Nephron (organoid): ENCODE results near the gene TTC24.

ENCODE experiments used
- H3K27ac Mint-ChIP-seq, 3 experiments: 2 replicates each; pipeline ENCODE4 v1.8.0; 2020; ENCODE audit warnings: mixed read lengths in 3 of 3, mild to moderate bottlenecking in 2 of 3, moderate library complexity in 1 of 3
- H3K27me3 Mint-ChIP-seq: 2 replicates; pipeline ENCODE4 v1.8.0; 2021; ENCODE audit warnings: low read depth, mild to moderate bottlenecking, moderate library complexity, mixed read lengths
- H3K36me3 Mint-ChIP-seq: 2 replicates; pipeline ENCODE4 v1.8.0; 2020; ENCODE audit warnings: low read depth, mixed read lengths
- H3K4me1 Mint-ChIP-seq: 2 replicates; pipeline ENCODE4 v1.8.0; 2020; ENCODE audit warnings: mixed read lengths
- H3K4me3 Mint-ChIP-seq, 3 experiments: 2 replicates each; pipeline ENCODE4 v1.8.0; 2020; ENCODE audit warnings: mild to moderate bottlenecking in 3 of 3, mixed read lengths in 3 of 3, moderate library complexity in 2 of 3
- H3K9me3 Mint-ChIP-seq: 2 replicates; pipeline ENCODE4 v1.8.0; 2020; ENCODE audit warnings: mixed read lengths
- TF ChIP-seq, protein P1 (sequence below), 3 experiments: fragments of 200-600 bp; sonication (generic); IDR thresholded peaks; one replicate each; pipeline ENCODE4 v1.5.0; 2021; ENCODE audit warnings: antibody characterized with exemption in 3 of 3; ENCODE audit not compliant: unreplicated experiment in 3 of 3

Gene TTC24

DNA sequence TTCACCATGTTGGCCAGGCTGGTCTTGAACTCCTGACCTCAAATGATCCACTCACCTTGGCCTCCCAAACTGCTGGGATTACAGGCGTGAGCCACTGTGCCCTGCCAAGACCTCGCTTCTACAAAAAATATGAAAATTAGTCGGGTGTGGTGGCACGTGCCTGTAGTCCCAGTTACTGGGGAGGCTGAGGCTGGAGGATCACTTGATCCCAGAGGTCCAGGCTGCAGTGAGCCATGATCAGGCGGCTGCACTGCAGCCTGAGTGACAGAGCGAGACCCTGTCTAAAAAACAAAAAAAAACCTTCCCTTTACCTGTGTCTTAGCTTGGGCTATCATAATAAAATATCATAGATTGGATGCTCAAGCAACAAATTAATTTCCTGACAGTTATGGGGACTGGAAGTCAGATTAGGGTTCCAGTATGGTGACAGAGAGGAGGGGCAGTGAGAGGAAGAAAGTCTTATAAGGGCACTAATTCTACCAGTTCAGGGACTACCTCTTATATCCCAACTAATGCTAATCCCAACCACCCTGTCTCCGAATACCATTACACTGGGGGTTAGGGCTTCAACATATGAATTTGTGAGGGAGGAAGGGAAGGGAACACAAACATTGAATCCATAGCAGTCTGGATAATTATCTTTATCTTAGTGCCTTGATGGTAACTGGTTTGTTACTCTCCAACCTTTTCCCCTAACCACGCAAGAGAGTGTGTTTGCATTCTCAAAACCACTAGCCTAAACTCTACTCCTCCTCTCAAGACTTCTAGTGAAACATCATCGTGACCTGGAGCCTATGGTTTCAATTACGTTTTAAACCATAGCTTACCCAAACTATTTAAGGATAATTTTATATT lies 11.0 kb downstream of the TTC24 start:
- Mint-ChIP-seq H3K27ac (peak overlapping the region; percentile 87 to 96 (median 93)), H3K27me3 (no peaks in the 10 kb centered on the region), H3K9me3 (no peaks in the 10 kb centered on the region), H3K4me1 (peaks cover 12% of the 10 kb centered on the region), H3K4me3 (peak overlapping the region; percentile 84 to 95 (median 90)), H3K36me3 (peaks cover 7% of the 10 kb centered on the region)
- TF ChIP-seq, protein P1, sequence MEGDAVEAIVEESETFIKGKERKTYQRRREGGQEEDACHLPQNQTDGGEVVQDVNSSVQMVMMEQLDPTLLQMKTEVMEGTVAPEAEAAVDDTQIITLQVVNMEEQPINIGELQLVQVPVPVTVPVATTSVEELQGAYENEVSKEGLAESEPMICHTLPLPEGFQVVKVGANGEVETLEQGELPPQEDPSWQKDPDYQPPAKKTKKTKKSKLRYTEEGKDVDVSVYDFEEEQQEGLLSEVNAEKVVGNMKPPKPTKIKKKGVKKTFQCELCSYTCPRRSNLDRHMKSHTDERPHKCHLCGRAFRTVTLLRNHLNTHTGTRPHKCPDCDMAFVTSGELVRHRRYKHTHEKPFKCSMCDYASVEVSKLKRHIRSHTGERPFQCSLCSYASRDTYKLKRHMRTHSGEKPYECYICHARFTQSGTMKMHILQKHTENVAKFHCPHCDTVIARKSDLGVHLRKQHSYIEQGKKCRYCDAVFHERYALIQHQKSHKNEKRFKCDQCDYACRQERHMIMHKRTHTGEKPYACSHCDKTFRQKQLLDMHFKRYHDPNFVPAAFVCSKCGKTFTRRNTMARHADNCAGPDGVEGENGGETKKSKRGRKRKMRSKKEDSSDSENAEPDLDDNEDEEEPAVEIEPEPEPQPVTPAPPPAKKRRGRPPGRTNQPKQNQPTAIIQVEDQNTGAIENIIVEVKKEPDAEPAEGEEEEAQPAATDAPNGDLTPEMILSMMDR (IDR thresholded peaks at IDR 0.05; ENCODE audit: unreplicated experiment in 3 of 3), result no peak

GRCh38 chr1:156591181-156591431 lies 11.6 kb downstream of the TTC24 start:
- Mint-ChIP-seq H3K4me1 (peaks cover 12% of the 10 kb centered on the region), H3K4me3 (peak overlapping the region; percentile 84 to 95 (median 90)), H3K36me3 (peaks cover 11% of the 10 kb centered on the region), H3K27ac (peak overlapping the region; percentile 87 to 96 (median 93)), H3K9me3 (no peaks in the 10 kb centered on the region), H3K27me3 (no peaks in the 10 kb centered on the region)
- TF ChIP-seq, protein P1 (IDR thresholded peaks at IDR 0.05; ENCODE audit: unreplicated experiment in 3 of 3), result no peak

DNA sequence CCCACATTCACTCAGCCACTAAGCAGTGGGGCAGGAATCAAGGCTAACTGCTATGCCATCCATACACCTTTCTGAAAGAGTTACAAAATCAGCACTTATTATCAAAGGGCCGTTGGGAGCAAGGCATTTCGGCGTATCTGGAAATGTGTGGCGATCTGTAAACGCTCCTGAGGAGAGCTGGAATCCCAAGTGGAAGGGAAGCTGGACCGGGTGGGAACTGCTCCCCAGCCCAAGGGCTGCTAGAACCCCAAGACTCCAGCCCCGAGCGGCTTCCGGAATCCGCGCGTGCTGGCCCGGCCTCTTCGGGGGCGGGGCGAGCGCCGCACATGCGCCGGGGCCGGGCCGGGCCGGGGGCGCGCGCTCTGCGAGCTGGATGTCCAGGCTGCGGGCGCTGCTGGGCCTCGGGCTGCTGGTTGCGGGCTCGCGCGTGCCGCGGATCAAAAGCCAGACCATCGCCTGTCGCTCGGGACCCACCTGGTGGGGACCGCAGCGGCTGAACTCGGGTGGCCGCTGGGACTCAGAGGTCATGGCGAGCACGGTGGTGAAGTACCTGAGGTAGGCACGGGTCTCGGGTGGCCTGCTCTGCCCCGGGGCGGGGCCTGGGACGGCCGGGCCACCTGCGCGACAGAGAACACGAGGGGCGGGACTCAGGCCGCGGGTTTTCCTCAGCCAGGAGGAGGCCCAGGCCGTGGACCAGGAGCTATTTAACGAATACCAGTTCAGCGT lies 12.1 kb downstream of the TTC24 start, which contains the start of gene NAXE:
Gene NAXE, plus strand, starts transcription at position 345 of the 726 bp plus-strand sequence. Its CDS starts 29 bp downstream, at position 374.
- Mint-ChIP-seq H3K27ac (peak within 1 kb of the TSS; percentile 87 to 96 (median 93)), H3K4me3 (peak within 1 kb of the TSS; percentile 84 to 95 (median 90)), H3K4me1 (peaks cover 12% of the 10 kb centered on the region), H3K9me3 (no peaks in the 10 kb centered on the region), H3K36me3 (peaks cover 14% of the 10 kb centered on the region), H3K27me3 (no peaks in the 10 kb centered on the region)
- TF ChIP-seq, protein P1 (IDR thresholded peaks at IDR 0.05; ENCODE audit: unreplicated experiment in 3 of 3), result no peak

DNA sequence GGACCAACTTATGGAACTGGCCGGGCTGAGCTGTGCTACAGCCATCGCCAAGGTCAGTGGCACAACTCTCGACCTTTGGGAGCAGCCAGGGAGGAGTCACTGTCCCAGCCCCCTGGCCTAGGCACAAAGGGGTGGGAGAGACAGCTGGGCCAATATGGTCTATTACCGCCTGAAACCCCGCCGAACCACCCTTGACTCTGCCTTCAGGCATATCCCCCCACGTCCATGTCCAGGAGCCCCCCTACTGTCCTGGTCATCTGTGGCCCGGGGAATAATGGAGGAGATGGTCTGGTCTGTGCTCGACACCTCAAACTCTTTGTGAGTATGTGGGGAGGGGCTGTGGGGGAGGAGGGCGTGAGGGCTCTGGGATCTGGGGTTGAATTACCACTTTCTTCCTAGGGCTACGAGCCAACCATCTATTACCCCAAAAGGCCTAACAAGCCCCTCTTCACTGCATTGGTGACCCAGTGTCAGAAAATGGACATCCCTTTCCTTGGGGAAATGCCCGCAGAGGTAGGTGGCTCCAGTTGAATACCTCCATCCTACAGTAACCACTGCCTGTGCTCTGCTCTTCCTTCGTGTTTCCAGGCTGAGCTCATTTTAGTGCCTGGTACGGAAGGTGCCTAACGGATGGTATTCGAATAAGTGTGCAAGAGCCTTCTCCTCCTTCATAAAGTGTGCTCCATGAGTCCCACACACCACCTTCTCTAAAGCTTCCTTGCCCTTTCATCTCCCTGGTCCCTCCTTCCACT lies 12.8 kb downstream of the TTC24 start:
- H3K4me3 Mint-ChIP-seq, result peak overlapping the region; percentile 84 to 85 (median 84)
- H3K27me3 Mint-ChIP-seq, result no peaks in the 10 kb centered on the region
- TF ChIP-seq, protein P1 (IDR thresholded peaks at IDR 0.05; ENCODE audit: unreplicated experiment in 3 of 3), result no peak
- peaks cover 12% of the 10 kb centered on the region for H3K4me1 Mint-ChIP-seq
- H3K27ac Mint-ChIP-seq, result peak overlapping the region in 2 of 3 experiments; percentile 38 to 63
- peaks cover 20% of the 10 kb centered on the region for H3K36me3 Mint-ChIP-seq
- H3K9me3 Mint-ChIP-seq, result no peaks in the 10 kb centered on the region

- TF ChIP-seq, protein P1 (IDR thresholded peaks at IDR 0.05; ENCODE audit: unreplicated experiment in 3 of 3), result no peak
- H3K9me3 Mint-ChIP-seq, result no peaks in the 10 kb centered on the region
- H3K27me3 Mint-ChIP-seq, result no peaks in the 10 kb centered on the region
- peaks cover 12% of the 10 kb centered on the region for H3K4me1 Mint-ChIP-seq
- H3K4me3 Mint-ChIP-seq, result peak overlapping the region; percentile 84 to 85 (median 84)
- peak overlapping the region in 2 of 3 experiments; percentile 38 to 63 for H3K27ac Mint-ChIP-seq
- peaks cover 22% of the 10 kb centered on the region for H3K36me3 Mint-ChIP-seq
Measured at GRCh38 chr1:156592910-156593660, 13.6 kb downstream of the TTC24 start.
